Stimulated activated CD8-positive, alpha-beta memory T cell treated with anti-CD3 and anti-CD28 coated beads, Interleukin-15, amount 100 ng/mL, for 1 hour (primary cell): ENCODE measurements around the gene ARHGDIG.
A peak's percentile ranks its signal among the peaks of the same experiment; 100 is the strongest.

Source experiments
- DNase-seq: peaks from one replicate; pipeline ENCODE4 v3.0.0-alpha.2; 2020; ENCODE audit warnings: low read depth

Gene ARHGDIG

GRCh38 chr16:297832-298231 lies 17.4 kb downstream of the ARHGDIG start:
- no peak for DNase-seq

- no peak for DNase-seq
Measured at GRCh38 chr16:301235-301634, 20.8 kb downstream of the ARHGDIG start.

- DNase-seq: no peak
Measured at GRCh38 chr16:301950-302349, 21.6 kb downstream of the ARHGDIG start.

GRCh38 chr16:303760-304505 lies 23.5 kb downstream of the ARHGDIG start:
- DNase-seq: no peak

GRCh38 chr16:305916-306626 lies 25.7 kb downstream of the ARHGDIG start:
- DNase-seq: no peak

- no peak for DNase-seq
Measured at GRCh38 chr16:306911-307370, 26.6 kb downstream of the ARHGDIG start.

GRCh38 chr16:307691-308312 lies 27.4 kb downstream of the ARHGDIG start:
- no peak for DNase-seq

- DNase-seq: no peak
Measured at GRCh38 chr16:309476-309875, 29.1 kb downstream of the ARHGDIG start.

- no peak for DNase-seq
Measured at GRCh38 chr16:311725-312124, 31.3 kb downstream of the ARHGDIG start.

GRCh38 chr16:314351-314750 lies 34.0 kb downstream of the ARHGDIG start:
- DNase-seq: no peak

GRCh38 chr16:314795-315299 lies 34.5 kb downstream of the ARHGDIG start:
- no peak for DNase-seq

- no peak for DNase-seq
Measured at GRCh38 chr16:316741-317464, 36.5 kb downstream of the ARHGDIG start.

- no peak for DNase-seq
Measured at GRCh38 chr16:317583-317982, 37.2 kb downstream of the ARHGDIG start.

GRCh38 chr16:318628-319027 lies 38.2 kb downstream of the ARHGDIG start:
- DNase-seq: no peak

GRCh38 chr16:320206-320605 lies 39.8 kb downstream of the ARHGDIG start:
- DNase-seq: no peak

- no peak for DNase-seq
Measured at GRCh38 chr16:321532-321931, 41.1 kb downstream of the ARHGDIG start.

GRCh38 chr16:322476-323143 lies 42.2 kb downstream of the ARHGDIG start:
- no peak for DNase-seq

- DNase-seq: no peak
Measured at GRCh38 chr16:324201-324450, 43.7 kb downstream of the ARHGDIG start.

- DNase-seq: peak; percentile 27
Measured at GRCh38 chr16:324451-325334, 44.3 kb downstream of the ARHGDIG start.

GRCh38 chr16:325375-326145 lies 45.2 kb downstream of the ARHGDIG start:
- no peak for DNase-seq
